K562 (cell line): ENCODE measurements around the gene PPP1R14C. TPM values are rescaled to one million over a fixed set of nuclear protein-coding genes. Genes with fewer than 3 reads are reported as not detected.

Experiments used
- CBFA2T2 ChIP-seq: fragments of 450-650 bp; conservative IDR thresholded peaks from 2 replicates; pipeline ENCODE4 v1.6.1; 2017; ENCODE audit warnings: mild to moderate bottlenecking
- CBX2 ChIP-seq: fragments of 200-600 bp; sonication (generic); IDR thresholded peaks from one replicate; pipeline ENCODE4 v1.6.1; 2012; ENCODE audit warnings: mild to moderate bottlenecking, low read length, inconsistent platforms; ENCODE audit not compliant: insufficient read depth, poor library complexity, severe bottlenecking
- ELF2 ChIP-seq: fragments of 250-450 bp; sonication (Bioruptor Pico); IDR thresholded peaks from 2 replicates; pipeline ENCODE4 v1.5.0; 2021; ENCODE audit warnings: mild to moderate bottlenecking
- ERF ChIP-seq: fragments of 450-650 bp; formaldehyde crosslinking; IDR thresholded peaks from 2 replicates; pipeline ENCODE4 v1.4.0; 2020; ENCODE audit warnings: mild to moderate bottlenecking, mixed read lengths
- HIVEP1 ChIP-seq: fragments of 250-450 bp; sonication (Bioruptor Pico); IDR thresholded peaks from 2 replicates; pipeline ENCODE4 v1.4.0; 2020; ENCODE audit warnings: mild to moderate bottlenecking
- NR2F6 ChIP-seq: fragments of 450-650 bp; formaldehyde crosslinking; IDR thresholded peaks from 2 replicates; pipeline ENCODE4 v1.4.0; 2020; ENCODE audit warnings: mild to moderate bottlenecking
- PTBP1 ChIP-seq: fragments of 200-400 bp; formaldehyde crosslinking; IDR thresholded peaks from 2 replicates; pipeline ENCODE4 v1.6.1; 2017; ENCODE audit warnings: low read depth, low read length
- RBM22 ChIP-seq: fragments of 200-400 bp; formaldehyde crosslinking; IDR thresholded peaks from 2 replicates; pipeline ENCODE4 v1.6.1; 2018; ENCODE audit warnings: low read length, low read depth; ENCODE audit not compliant: poor library complexity, severe bottlenecking
- SMC3 ChIP-seq: conservative IDR thresholded peaks from 2 replicates; pipeline ENCODE4 v1.6.1; 2011; ENCODE audit warnings: low read depth, low read length, improper control_type of control experiment; ENCODE audit not compliant: insufficient read depth
- ZNF586 ChIP-seq: fragments of 450-650 bp; formaldehyde crosslinking; conservative IDR thresholded peaks from 2 replicates; pipeline ENCODE4 v1.4.0; 2020; ENCODE audit warnings: mild to moderate bottlenecking, moderate library complexity
- ZNF696 ChIP-seq: fragments of 250-450 bp; sonication (Bioruptor Pico); conservative IDR thresholded peaks from 2 replicates; pipeline ENCODE4 v1.4.0; 2020; ENCODE audit warnings: mild to moderate bottlenecking, moderate library complexity
- polyA plus RNA-seq, 8 experiments: library from polyadenylated mRNA; depleted of rRNA in 4 of 8; stranded (reverse) in 5 of 8; unstranded in 3 of 8; fragments of >200 nt; fragmentation: Nextera tagmentation in 2 of 8; fragmentation: Illumina TruSeq in 1 of 8; extraction: Ambion mirVana in 2 of 8; extraction: Trizol in 1 of 8; gene quantifications; 2 replicates each; pipeline versions ENCODE4 v1.2.1 to v1.2.3, GENCODE V29; 2011 to 2014; ENCODE audit warnings: inconsistent platforms in 1 of 8, missing spikeins in 1 of 8
- total RNA-seq, 7 experiments: library from RNA; depleted of rRNA in 6 of 7; stranded (reverse); fragments of >200 nt in 6 of 7; fragmentation: Illumina TruSeq in 2 of 7; extraction: Trizol in 2 of 7; gene quantifications; 2 replicates each; pipeline versions ENCODE4 v1.2.1 to v1.2.3, GENCODE V29; 2011 to 2021; ENCODE audit warnings: low replicate concordance in 1 of 7
- TF ChIP-seq, protein P1 (sequence below): sonication (generic); formaldehyde crosslinking; IDR thresholded peaks from 2 replicates; pipeline ENCODE4 v1.8.0; 2023; ENCODE audit warnings: missing genetic modification reagents, mild to moderate bottlenecking, borderline replicate concordance
- TF ChIP-seq, protein P2 (sequence below): fragments of 450-650 bp; IDR thresholded peaks from 2 replicates; pipeline ENCODE4 v1.6.1; 2017; ENCODE audit warnings: antibody characterized with exemption, mild to moderate bottlenecking
- TF ChIP-seq, protein P3 (sequence below): fragments of 250-450 bp; sonication (Bioruptor Pico); IDR thresholded peaks from 2 replicates; pipeline ENCODE4 v1.4.0; 2020; ENCODE audit warnings: mild to moderate bottlenecking
- TF ChIP-seq, protein P4 (sequence below): sonication (generic); formaldehyde crosslinking; IDR thresholded peaks from 2 replicates; pipeline ENCODE4 v1.9.0; 2022; ENCODE audit warnings: mild to moderate bottlenecking, missing genetic modification reagents

PPP1R14C gene
- total and polyA plus RNA-seq, 9 of the 15 experiments (the other 6 are each of a cell fraction or from before 2014, with no cell fraction given): 4.5 to 16.6 (median 11.9) TPM

DNA sequence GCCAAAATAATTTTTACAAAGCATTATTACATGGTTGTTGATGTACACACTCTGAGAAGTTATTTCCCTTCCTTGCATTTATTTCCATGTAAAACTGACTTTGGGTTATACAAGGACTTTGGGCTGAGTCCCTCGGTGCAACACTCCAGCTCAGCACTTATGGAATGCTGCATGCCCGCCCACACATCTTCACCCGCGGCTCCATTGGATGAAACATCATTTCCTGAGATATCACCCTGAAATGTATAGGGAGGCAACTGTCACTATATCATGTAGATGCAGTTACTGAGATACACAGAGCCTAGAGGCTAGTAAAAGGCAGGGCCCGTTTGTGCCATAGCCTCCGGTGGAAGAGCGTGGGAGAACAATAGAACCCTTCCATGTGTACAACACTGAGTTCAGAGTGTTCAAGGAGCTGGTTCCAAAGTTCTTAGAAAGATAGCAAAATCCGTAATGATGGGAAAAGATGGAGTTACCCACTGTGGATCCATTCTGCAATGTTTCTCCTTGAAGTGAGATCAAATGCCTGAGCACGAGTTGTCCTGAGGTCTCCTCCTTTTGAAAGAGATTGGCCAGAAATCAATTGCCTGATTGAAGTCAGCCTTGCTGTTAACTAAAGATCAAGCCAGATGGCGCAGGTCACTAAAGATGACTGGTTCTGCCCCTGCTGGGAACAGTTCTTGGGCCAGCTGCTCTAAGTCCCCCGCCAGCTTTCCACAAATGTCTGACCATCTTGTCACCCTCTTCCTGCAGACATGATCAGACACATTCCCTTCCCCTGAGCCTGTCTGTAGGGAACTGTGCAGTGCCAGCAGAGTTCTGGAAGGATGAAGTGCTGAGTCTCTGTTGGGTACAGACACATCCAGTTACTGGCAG is 125.1 kb downstream of the PPP1R14C start (continued):
- TF ChIP-seq, protein P1, sequence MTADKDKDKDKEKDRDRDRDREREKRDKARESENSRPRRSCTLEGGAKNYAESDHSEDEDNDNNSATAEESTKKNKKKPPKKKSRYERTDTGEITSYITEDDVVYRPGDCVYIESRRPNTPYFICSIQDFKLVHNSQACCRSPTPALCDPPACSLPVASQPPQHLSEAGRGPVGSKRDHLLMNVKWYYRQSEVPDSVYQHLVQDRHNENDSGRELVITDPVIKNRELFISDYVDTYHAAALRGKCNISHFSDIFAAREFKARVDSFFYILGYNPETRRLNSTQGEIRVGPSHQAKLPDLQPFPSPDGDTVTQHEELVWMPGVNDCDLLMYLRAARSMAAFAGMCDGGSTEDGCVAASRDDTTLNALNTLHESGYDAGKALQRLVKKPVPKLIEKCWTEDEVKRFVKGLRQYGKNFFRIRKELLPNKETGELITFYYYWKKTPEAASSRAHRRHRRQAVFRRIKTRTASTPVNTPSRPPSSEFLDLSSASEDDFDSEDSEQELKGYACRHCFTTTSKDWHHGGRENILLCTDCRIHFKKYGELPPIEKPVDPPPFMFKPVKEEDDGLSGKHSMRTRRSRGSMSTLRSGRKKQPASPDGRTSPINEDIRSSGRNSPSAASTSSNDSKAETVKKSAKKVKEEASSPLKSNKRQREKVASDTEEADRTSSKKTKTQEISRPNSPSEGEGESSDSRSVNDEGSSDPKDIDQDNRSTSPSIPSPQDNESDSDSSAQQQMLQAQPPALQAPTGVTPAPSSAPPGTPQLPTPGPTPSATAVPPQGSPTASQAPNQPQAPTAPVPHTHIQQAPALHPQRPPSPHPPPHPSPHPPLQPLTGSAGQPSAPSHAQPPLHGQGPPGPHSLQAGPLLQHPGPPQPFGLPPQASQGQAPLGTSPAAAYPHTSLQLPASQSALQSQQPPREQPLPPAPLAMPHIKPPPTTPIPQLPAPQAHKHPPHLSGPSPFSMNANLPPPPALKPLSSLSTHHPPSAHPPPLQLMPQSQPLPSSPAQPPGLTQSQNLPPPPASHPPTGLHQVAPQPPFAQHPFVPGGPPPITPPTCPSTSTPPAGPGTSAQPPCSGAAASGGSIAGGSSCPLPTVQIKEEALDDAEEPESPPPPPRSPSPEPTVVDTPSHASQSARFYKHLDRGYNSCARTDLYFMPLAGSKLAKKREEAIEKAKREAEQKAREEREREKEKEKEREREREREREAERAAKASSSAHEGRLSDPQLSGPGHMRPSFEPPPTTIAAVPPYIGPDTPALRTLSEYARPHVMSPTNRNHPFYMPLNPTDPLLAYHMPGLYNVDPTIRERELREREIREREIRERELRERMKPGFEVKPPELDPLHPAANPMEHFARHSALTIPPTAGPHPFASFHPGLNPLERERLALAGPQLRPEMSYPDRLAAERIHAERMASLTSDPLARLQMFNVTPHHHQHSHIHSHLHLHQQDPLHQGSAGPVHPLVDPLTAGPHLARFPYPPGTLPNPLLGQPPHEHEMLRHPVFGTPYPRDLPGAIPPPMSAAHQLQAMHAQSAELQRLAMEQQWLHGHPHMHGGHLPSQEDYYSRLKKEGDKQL (CRISPR knock-in tag): no peak
- TF ChIP-seq, protein P2, sequence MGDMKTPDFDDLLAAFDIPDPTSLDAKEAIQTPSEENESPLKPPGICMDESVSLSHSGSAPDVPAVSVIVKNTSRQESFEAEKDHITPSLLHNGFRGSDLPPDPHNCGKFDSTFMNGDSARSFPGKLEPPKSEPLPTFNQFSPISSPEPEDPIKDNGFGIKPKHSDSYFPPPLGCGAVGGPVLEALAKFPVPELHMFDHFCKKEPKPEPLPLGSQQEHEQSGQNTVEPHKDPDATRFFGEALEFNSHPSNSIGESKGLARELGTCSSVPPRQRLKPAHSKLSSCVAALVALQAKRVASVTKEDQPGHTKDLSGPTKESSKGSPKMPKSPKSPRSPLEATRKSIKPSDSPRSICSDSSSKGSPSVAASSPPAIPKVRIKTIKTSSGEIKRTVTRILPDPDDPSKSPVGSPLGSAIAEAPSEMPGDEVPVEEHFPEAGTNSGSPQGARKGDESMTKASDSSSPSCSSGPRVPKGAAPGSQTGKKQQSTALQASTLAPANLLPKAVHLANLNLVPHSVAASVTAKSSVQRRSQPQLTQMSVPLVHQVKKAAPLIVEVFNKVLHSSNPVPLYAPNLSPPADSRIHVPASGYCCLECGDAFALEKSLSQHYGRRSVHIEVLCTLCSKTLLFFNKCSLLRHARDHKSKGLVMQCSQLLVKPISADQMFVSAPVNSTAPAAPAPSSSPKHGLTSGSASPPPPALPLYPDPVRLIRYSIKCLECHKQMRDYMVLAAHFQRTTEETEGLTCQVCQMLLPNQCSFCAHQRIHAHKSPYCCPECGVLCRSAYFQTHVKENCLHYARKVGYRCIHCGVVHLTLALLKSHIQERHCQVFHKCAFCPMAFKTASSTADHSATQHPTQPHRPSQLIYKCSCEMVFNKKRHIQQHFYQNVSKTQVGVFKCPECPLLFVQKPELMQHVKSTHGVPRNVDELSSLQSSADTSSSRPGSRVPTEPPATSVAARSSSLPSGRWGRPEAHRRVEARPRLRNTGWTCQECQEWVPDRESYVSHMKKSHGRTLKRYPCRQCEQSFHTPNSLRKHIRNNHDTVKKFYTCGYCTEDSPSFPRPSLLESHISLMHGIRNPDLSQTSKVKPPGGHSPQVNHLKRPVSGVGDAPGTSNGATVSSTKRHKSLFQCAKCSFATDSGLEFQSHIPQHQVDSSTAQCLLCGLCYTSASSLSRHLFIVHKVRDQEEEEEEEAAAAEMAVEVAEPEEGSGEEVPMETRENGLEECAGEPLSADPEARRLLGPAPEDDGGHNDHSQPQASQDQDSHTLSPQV: peak; percentile 95; the same call in 1 of the 2 replicates
- TF ChIP-seq ZNF586 (no peak), PTBP1 (no peak), ZNF696 (CRISPR knock-in tag) (no peak), CBX2 (no peak), ERF (CRISPR knock-in tag) (no peak), CBFA2T2 (peak; percentile 52), ELF2 (CRISPR knock-in tag) (peak; percentile 45; the same call in 1 of the 2 replicates), RBM22 (no peak), SMC3 (no peak), NR2F6 (CRISPR knock-in tag) (no peak), HIVEP1 (CRISPR knock-in tag) (peak; percentile 89)
- TF ChIP-seq, protein P3, sequence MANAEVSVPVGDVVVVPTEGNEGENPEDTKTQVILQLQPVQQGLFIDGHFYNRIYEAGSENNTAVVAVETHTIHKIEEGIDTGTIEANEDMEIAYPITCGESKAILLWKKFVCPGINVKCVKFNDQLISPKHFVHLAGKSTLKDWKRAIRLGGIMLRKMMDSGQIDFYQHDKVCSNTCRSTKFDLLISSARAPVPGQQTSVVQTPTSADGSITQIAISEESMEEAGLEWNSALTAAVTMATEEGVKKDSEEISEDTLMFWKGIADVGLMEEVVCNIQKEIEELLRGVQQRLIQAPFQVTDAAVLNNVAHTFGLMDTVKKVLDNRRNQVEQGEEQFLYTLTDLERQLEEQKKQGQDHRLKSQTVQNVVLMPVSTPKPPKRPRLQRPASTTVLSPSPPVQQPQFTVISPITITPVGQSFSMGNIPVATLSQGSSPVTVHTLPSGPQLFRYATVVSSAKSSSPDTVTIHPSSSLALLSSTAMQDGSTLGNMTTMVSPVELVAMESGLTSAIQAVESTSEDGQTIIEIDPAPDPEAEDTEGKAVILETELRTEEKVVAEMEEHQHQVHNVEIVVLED (CRISPR knock-in tag): peak; percentile 39; the same call in 1 of the 2 replicates
- TF ChIP-seq, protein P4, sequence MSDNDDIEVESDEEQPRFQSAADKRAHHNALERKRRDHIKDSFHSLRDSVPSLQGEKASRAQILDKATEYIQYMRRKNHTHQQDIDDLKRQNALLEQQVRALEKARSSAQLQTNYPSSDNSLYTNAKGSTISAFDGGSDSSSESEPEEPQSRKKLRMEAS: peak; percentile 46
